ENCODE measurements around the gene DMPK. TPM values are rescaled to one million over a fixed set of nuclear protein-coding genes. Genes with fewer than 3 reads are reported as not detected.

DMPK gene
- total RNA-seq, 2 donors from 2014 or later: 30.6 to 36.0 TPM

DNA sequence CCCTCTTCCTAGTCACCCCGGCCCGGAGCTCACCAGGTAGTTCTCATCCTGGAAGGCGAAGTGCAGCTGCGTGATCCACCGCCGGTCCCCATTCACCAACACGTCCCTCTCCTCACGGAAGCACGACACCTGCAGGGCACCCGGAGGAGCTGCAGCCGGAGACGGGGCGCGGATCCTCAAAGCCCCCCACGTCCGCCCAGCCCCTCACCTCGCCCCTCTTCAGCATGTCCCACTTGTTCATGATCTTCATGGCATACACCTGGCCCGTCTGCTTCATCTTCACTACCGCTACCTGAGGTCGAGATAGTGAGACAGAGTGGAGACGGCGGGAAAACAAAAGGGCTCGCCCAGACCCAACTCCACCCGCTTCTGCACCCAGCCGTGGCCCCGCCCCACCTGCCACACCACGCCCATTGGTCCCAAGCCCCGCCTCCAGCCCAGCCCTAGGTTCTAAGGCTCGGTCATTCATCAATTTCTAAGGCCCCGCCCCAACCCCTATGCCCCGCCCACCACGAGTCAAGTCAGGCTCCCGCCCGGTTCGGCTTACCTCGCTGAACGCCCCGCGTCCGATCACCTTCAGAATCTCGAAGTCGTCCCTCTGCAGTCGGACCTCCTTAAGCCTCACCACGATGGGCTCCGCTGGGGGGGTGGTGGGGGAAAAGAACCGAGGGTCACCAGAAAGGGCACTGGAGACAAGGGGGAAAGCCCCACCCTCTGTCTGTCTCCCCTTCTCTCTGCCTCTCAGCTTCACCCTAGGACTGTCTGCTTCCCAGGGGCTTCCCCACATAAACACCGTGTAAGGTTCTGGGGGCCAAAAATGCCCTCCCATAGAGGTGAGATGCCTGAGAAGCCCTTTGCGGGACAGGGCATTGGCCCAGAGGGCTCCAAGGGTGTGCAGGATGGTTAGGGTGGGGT, 2.8 kb downstream of the DMPK start:
- H3K36me3 ChIP-seq: no peaks in the 10 kb centered on the region
- H3K9ac ChIP-seq (ENCODE audit: low read depth in 2 of 2, low read length in 2 of 2): peak overlapping the region; percentile 37 to 58

DNA sequence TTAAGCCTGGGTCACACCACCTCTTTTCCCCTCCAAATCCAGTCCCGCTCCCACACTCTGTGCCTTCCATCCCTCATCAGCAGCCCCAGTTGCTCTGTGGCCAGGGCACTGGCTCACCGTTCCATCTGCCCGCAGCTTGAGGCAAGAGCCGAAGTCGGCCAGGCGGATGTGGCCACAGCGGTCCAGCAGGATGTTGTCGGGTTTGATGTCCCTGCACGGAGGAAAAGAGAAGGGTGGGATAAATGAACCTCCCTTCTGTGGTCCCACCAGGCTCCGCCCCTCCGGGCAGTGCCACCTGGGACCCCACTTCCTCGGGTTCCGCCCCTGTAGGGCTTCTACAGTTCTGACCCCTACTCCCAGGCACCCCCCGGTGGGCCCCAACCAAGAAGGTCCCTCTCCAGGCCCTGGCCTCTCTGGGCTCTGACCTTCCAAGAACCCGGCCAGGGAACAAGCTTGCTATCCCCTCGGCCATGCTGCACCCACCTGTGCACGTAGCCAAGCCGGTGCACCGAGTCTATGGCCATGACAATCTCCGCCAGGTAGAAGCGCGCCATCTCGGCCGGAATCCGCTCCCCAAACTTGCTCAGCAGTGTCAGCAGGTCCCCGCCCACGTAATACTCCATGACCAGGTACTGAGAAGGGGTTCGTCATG, 4.2 kb downstream of the DMPK start:
- Histone ChIP-seq H3K9ac (ENCODE audit: low read depth in 2 of 2, low read length in 2 of 2) (no peak overlapping the region), H3K27me3 (no peaks in the 10 kb centered on the region), H3K4me3 (no peak overlapping the region), H3K9me3 (no peaks in the 10 kb centered on the region), H3K4me1 (no peaks in the 10 kb centered on the region), H3K27ac (no peak overlapping the region), H3K36me3 (no peaks in the 10 kb centered on the region)
- TF ChIP-seq, protein P1, sequence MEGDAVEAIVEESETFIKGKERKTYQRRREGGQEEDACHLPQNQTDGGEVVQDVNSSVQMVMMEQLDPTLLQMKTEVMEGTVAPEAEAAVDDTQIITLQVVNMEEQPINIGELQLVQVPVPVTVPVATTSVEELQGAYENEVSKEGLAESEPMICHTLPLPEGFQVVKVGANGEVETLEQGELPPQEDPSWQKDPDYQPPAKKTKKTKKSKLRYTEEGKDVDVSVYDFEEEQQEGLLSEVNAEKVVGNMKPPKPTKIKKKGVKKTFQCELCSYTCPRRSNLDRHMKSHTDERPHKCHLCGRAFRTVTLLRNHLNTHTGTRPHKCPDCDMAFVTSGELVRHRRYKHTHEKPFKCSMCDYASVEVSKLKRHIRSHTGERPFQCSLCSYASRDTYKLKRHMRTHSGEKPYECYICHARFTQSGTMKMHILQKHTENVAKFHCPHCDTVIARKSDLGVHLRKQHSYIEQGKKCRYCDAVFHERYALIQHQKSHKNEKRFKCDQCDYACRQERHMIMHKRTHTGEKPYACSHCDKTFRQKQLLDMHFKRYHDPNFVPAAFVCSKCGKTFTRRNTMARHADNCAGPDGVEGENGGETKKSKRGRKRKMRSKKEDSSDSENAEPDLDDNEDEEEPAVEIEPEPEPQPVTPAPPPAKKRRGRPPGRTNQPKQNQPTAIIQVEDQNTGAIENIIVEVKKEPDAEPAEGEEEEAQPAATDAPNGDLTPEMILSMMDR (IDR thresholded peaks at IDR 0.05): no peak
- no peak for DNase-seq
- intact Hi-C loops (cut with DNase I): no loop called here

More for the DNA sequence above, 2.8 kb downstream of the DMPK start:
- Histone ChIP-seq H3K27ac (no peak overlapping the region), H3K27me3 (no peaks in the 10 kb centered on the region), H3K4me1 (no peaks in the 10 kb centered on the region), H3K4me3 (peak overlapping the region; percentile 27), H3K9me3 (no peaks in the 10 kb centered on the region)
- intact Hi-C loops (cut with DNase I): no loop called here
- peak; percentile 98 for DNase-seq
- TF ChIP-seq, protein P1 (IDR thresholded peaks at IDR 0.05): peak; percentile 77

DNA sequence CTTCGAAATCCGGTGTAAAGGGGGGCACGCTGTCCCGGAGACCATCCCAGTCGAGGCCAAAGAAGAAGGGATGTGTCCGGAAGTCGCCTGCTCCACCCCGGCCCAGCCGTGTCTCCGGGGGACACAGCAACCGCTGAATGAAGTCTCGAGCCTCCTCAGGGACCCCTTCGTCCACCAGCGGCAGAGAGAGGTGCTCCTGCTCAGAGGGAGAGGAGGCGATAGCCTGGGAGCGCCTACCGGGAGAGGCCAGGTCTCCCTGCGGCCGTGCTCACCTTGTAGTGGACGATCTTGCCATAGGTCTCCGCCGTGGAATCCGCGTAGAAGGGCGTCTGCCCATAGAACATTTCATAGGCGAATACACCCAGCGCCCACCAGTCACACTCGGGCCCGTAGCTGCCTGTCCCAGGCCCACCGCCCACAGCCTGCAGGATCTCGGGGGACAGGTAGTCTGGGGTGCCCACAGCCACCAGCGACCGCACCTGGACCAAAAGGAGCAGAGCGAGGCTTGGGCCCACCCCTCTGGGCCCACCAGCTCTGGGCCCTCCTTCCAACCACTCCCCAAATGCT, 4.8 kb downstream of the DMPK start:
- Histone ChIP-seq H3K36me3 (no peaks in the 10 kb centered on the region), H3K4me1 (no peaks in the 10 kb centered on the region), H3K27me3 (no peaks in the 10 kb centered on the region), H3K27ac (no peak overlapping the region), H3K4me3 (no peak overlapping the region), H3K9me3 (no peaks in the 10 kb centered on the region), H3K9ac (ENCODE audit: low read depth in 2 of 2, low read length in 2 of 2) (no peak overlapping the region)
- DNase-seq: no peak
- intact Hi-C loops (cut with DNase I): no loop called here
- TF ChIP-seq, protein P1 (IDR thresholded peaks at IDR 0.05): no peak

DNA sequence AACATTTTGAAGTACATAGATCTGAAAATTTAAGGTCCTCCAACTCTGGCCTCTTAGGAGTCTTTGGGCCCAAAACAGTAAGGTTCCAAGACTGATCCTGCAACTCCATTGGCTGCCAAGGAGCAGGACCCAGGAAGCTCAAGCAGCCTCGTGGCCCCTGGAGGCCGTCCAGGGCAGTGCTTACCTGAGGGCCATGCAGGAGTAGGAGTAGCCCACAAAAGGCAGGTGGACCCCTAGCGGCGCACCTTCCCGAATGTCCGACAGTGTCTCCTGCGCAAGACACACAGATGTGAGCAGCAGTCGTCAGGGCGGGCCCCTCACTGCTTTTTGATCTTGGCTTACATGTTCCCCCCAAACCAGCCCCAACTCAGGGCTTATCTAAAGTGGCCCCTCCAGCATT, 7.5 kb downstream of the DMPK start:
- TF ChIP-seq, protein P1 (IDR thresholded peaks at IDR 0.05): peak; percentile 17
- H3K4me3 ChIP-seq: no peak overlapping the region
- intact Hi-C loops (cut with DNase I): no loop called here
- no peaks in the 10 kb centered on the region for H3K27me3 ChIP-seq
- no peaks in the 10 kb centered on the region for H3K9me3 ChIP-seq
- H3K4me1 ChIP-seq: no peaks in the 10 kb centered on the region
- H3K27ac ChIP-seq: no peak overlapping the region
- no peaks in the 10 kb centered on the region for H3K36me3 ChIP-seq
- peak; percentile 32 for DNase-seq
- H3K9ac ChIP-seq (ENCODE audit: low read depth in 2 of 2, low read length in 2 of 2): peak overlapping the region in 1 of 2 donors; percentile 26

DNA sequence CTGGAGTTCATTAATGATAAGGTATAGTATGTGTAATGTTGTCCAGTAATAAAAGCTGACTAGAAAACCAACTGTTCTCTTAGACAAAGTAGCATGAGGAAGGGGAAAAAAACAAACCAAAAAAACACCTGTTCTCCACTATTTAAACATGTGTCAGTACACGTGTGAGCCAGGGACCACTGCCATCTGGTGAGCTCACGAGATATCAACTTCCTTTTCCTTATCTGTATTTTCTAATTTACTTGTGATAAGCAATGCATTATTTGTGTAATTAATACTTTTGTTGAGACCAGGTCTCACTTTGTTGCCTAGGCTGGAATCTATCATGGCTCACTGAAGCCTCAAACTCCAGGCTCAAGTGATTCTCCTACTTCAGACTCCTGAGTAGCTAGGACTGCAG, 8.9 kb downstream of the DMPK start:
- no peaks in the 10 kb centered on the region for H3K4me1 ChIP-seq
- no peaks in the 10 kb centered on the region for H3K27me3 ChIP-seq
- no peak overlapping the region for H3K4me3 ChIP-seq
- no peak overlapping the region for H3K9ac ChIP-seq (ENCODE audit: low read depth in 2 of 2, low read length in 2 of 2)
- no peaks in the 10 kb centered on the region for H3K9me3 ChIP-seq
- no peaks in the 10 kb centered on the region for H3K36me3 ChIP-seq
- no peak overlapping the region for H3K27ac ChIP-seq
- no peak for DNase-seq
- intact Hi-C loops (cut with DNase I): no loop called here
- TF ChIP-seq, protein P1 (IDR thresholded peaks at IDR 0.05): no peak
